Naive thymus-derived CD4-positive, alpha-beta T cell (primary cell): ENCODE results near the gene GLYATL1B. TPM values are rescaled to one million over a fixed set of nuclear protein-coding genes. Genes with fewer than 3 reads are reported as not detected.
"Not testable (repeated sequence)": the region's sequence is repeated elsewhere in the genome, so short reads cannot be mapped to it uniquely, and the experiment has no call there.

Experiments
- ATAC-seq: fragments of 150-1000 bp; cut with Tn5 transposase; 2 replicates; pipeline ENCODE4 v1.10.0; 2021; ENCODE audit warnings: mild to moderate bottlenecking, moderate library complexity
- CTCF ChIA-PET: fragments of 350-600 bp; sonication (Branson Sonifier 250); formaldehyde crosslinking; loops from one replicate; lab custom pipeline; 2021; ENCODE audit warnings: antibody characterized with exemption; lab: Charles Lee
- POLR2A ChIA-PET: fragments of 350-600 bp; sonication (Branson Sonifier 250); formaldehyde crosslinking; loops from one replicate; lab custom pipeline; 2021; ENCODE audit warnings: antibody characterized with exemption, inconsistent platforms; lab: Charles Lee
- DNase-seq, 9 donors: peaks; one replicate each; pipeline versions ENCODE4 v3.0.0 to v3.0.0-alpha.2; 2020 to 2022; ENCODE audit warnings: mixed read lengths in 1 of 9
- H3K27ac ChIP-seq: one replicate; pipeline ENCODE4 v1.7.0; 2013; ENCODE audit warnings: mild to moderate bottlenecking, low read depth, low read length, moderate library complexity
- H3K27me3 ChIP-seq, 2 donors: one replicate each; pipeline ENCODE4 v1.7.0; 2013; ENCODE audit warnings: low read length in 2 of 2, mild to moderate bottlenecking in 2 of 2, moderate library complexity in 2 of 2; ENCODE audit not compliant: control insufficient read depth in 2 of 2, insufficient read depth in 2 of 2
- H3K36me3 ChIP-seq, 3 experiments: 1 replicate in 2 of 3; 2 replicates in 1 of 3; pipeline ENCODE4 v1.7.0; 2013; ENCODE audit warnings: low read length in 3 of 3, mild to moderate bottlenecking in 3 of 3, moderate library complexity in 1 of 3; ENCODE audit not compliant: insufficient read depth in 3 of 3, control insufficient read depth in 2 of 3
- H3K4me1 ChIP-seq, 2 donors: one replicate each; pipeline ENCODE4 v1.7.0; 2013; ENCODE audit warnings: low read length in 2 of 2, mild to moderate bottlenecking in 2 of 2, moderate library complexity in 1 of 2; ENCODE audit not compliant: control insufficient read depth in 2 of 2, insufficient read depth in 2 of 2
- H3K4me3 ChIP-seq: 2 replicates; pipeline ENCODE4 v1.7.0; 2013; ENCODE audit warnings: mild to moderate bottlenecking, low read length
- H3K9me3 ChIP-seq, 3 experiments: 1 replicate in 2 of 3; 2 replicates in 1 of 3; pipeline ENCODE4 v1.7.0; 2013; ENCODE audit warnings: low read length in 3 of 3; ENCODE audit not compliant: control insufficient read depth in 2 of 3
- H3K27ac Mint-ChIP-seq, 9 donors: one replicate each; pipeline ENCODE4 v1.8.0; 2020 to 2022; ENCODE audit warnings: mixed read lengths in 9 of 9, mild to moderate bottlenecking in 8 of 9, moderate library complexity in 5 of 9, inconsistent platforms in 2 of 9
- H3K27me3 Mint-ChIP-seq, 5 donors: one replicate each; pipeline ENCODE4 v1.8.0; 2021 to 2022; ENCODE audit warnings: mixed read lengths in 5 of 5, mild to moderate bottlenecking in 1 of 5
- H3K36me3 Mint-ChIP-seq, 5 donors: one replicate each; pipeline ENCODE4 v1.8.0; 2020 to 2022; ENCODE audit warnings: mixed read lengths in 5 of 5, mild to moderate bottlenecking in 3 of 5, inconsistent platforms in 1 of 5
- H3K4me1 Mint-ChIP-seq, 7 donors: one replicate each; pipeline ENCODE4 v1.8.0; 2020 to 2022; ENCODE audit warnings: mixed read lengths in 7 of 7, mild to moderate bottlenecking in 3 of 7, inconsistent platforms in 1 of 7
- H3K4me3 Mint-ChIP-seq, 10 donors: one replicate each; pipeline ENCODE4 v1.8.0; 2020 to 2022; ENCODE audit warnings: mild to moderate bottlenecking in 10 of 10, mixed read lengths in 10 of 10, moderate library complexity in 6 of 10, inconsistent platforms in 2 of 10
- H3K9me3 Mint-ChIP-seq, 11 donors: one replicate each; pipeline ENCODE4 v1.8.0; 2020 to 2022; ENCODE audit warnings: mixed read lengths in 11 of 11, mild to moderate bottlenecking in 4 of 11, inconsistent platforms in 1 of 11, moderate library complexity in 1 of 11
- intact Hi-C, 2 donors: fragments of 100-400 bp; cut with micrococcal nuclease; formaldehyde crosslinking; loops; one replicate each; pipeline ENCODE4 v1.15.1; 2023
- polyA plus RNA-seq, 2 donors: library from polyadenylated mRNA; unstranded; fragments of 300-500 nt; fragmentation: Illumina TruSeq; gene quantifications; one replicate each; pipeline ENCODE4 v1.2.3, GENCODE V29; 2021
- total RNA-seq, 6 experiments: library from RNA in 5 of 6; stranded (reverse) in 5 of 6; gene quantifications; 1 replicate in 5 of 6; 2 replicates in 1 of 6; pipeline ENCODE4 v1.2.3 and lab custom pipeline; 2021 to 2026

Gene GLYATL1B
- total and polyA plus RNA-seq, 7 experiments from 2014 or later = not detected

DNA sequence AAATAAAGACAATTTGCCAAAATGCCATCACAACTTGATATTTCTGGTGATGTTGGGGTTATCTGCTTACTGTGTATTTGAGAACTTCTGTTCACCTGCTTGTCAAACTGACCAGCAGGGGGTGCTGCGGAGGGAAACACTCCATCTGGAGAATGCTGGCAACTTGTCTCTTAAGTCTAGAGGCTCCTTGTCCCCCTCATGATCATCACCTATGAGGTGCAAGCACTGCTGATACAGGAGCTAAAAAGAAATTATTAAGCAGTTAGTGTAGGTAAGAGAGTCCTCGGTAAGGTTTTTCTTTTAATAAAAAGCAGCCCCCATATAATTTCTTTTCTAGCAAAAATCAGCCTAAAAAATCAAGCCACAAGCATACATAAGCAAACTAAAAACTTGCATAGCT lies 32.7 kb upstream of the GLYATL1B start:
- Histone ChIP-seq H3K27me3 (no peaks in the 10 kb centered on the region), H3K4me1 (no peaks in the 10 kb centered on the region), H3K4me3 (no peak overlapping the region), H3K27ac (no peak overlapping the region), H3K9me3 (no peaks in the 10 kb centered on the region), H3K36me3 (no peaks in the 10 kb centered on the region)
- Mint-ChIP-seq H3K9me3 (no peaks in the 10 kb centered on the region), H3K4me1 (peaks cover 5 to 7% (median 6%) of the 10 kb centered on the region in 7 donors), H3K27ac (no peak overlapping the region), H3K27me3 (peaks cover 2 to 30% (median 11%) of the 10 kb centered on the region in 5 donors), H3K36me3 (no peaks in the 10 kb centered on the region), H3K4me3 (no peak overlapping the region)
- ATAC-seq = peak; percentile 82
- ChIA-PET CTCF (interaction anchor here (3.6 kb wide), 2 partner anchors 82 to 105 kb away, joined by 19 to 31 read pairs; no protein-coding TSS in a partner anchor), POLR2A (interaction anchor here (0.7 kb wide), 1 partner anchor 82 kb away, joined by 3 read pairs; no protein-coding TSS in a partner anchor)
- intact Hi-C loops = loop anchor here (1.0 to 10.0 kb wide), 6 partner anchors 49 to 1309 kb away; partner anchors contain the start of gene SELENOH (in 1 of the 2)
- DNase-seq = peak; percentile 44 to 84 (median 69)

- H3K4me3 ChIP-seq = peak overlapping the region; percentile 57
- Mint-ChIP-seq H3K4me3 (peak overlapping the region; percentile 66 to 87 (median 82)), H3K4me1 (peaks cover 8 to 10% (median 9%) of the 10 kb centered on the region in 7 donors), H3K27me3 (peaks cover 29 to 49% (median 38%) of the 10 kb centered on the region in 5 donors), H3K27ac (peak overlapping the region in 1 of 9 donors; percentile 37)
- not testable (repeated sequence) for H3K9me3 ChIP-seq, H3K27me3 ChIP-seq, H3K9me3 Mint-ChIP-seq, H3K4me1 ChIP-seq, H3K36me3 ChIP-seq, H3K27ac ChIP-seq, H3K36me3 Mint-ChIP-seq
- ATAC-seq (peak; percentile 96), DNase-seq (peak; percentile 61 to 90 (median 77))
- intact Hi-C loops = loop anchor here (1.0 to 10.0 kb wide), 5 partner anchors 84 to 1314 kb away; partner anchors contain the start of genes FAM111A (in 1 of the 2) and SELENOH (in 1 of the 2)
- ChIA-PET POLR2A (interaction anchor here (0.7 kb wide), 1 partner anchor 86 kb away, joined by 4 read pairs; no protein-coding TSS in a partner anchor), CTCF (interaction anchor here (0.6 to 1.8 kb wide), 7 partner anchors 8 to 1419 kb away, joined by 3 to 8 read pairs (median 4); no protein-coding TSS in a partner anchor)
These were observed 27.7 kb upstream of the GLYATL1B start for GRCh38 chr11:59058120-59059033.

- ATAC-seq, POLR2A ChIA-PET, H3K9me3 ChIP-seq, H3K27me3 ChIP-seq, H3K27ac ChIP-seq, H3K4me3 ChIP-seq, H3K9me3 Mint-ChIP-seq, H3K4me3 Mint-ChIP-seq, H3K36me3 Mint-ChIP-seq, H3K36me3 ChIP-seq, DNase-seq, H3K27ac Mint-ChIP-seq, intact Hi-C loops, H3K4me1 ChIP-seq: not testable (repeated sequence)
- peaks cover 8 to 10% (median 9%) of the 10 kb centered on the region in 7 donors for H3K4me1 Mint-ChIP-seq
- CTCF ChIA-PET = interaction anchor here (0.6 kb wide), 1 partner anchor 98 kb away, joined by 3 read pairs; no protein-coding TSS in a partner anchor
- peaks cover 42 to 56% (median 49%) of the 10 kb centered on the region in 5 donors for H3K27me3 Mint-ChIP-seq
These were observed 26.0 kb upstream of the GLYATL1B start for GRCh38 chr11:59060096-59060495.

GRCh38 chr11:59062602-59063529 lies 23.2 kb upstream of the GLYATL1B start:
- Histone ChIP-seq H3K36me3 (no peaks in the 10 kb centered on the region), H3K27me3 (peaks cover 0 to 2% of the 10 kb centered on the region in 2 donors), H3K27ac (no peak overlapping the region), H3K9me3 (no peaks in the 10 kb centered on the region), H3K4me1 (no peaks in the 10 kb centered on the region), H3K4me3 (no peak overlapping the region)
- intact Hi-C loops = no loop called here
- ChIA-PET CTCF (no interaction called here), POLR2A (no interaction called here)
- Mint-ChIP-seq H3K27me3 (peaks cover 47 to 60% (median 55%) of the 10 kb centered on the region in 5 donors), H3K27ac (no peak overlapping the region), H3K4me3 (no peak overlapping the region), H3K9me3 (no peaks in the 10 kb centered on the region), H3K4me1 (peaks cover 7 to 9% (median 8%) of the 10 kb centered on the region in 7 donors), H3K36me3 (no peaks in the 10 kb centered on the region)
- ATAC-seq = no peak
- no peak for DNase-seq

DNA sequence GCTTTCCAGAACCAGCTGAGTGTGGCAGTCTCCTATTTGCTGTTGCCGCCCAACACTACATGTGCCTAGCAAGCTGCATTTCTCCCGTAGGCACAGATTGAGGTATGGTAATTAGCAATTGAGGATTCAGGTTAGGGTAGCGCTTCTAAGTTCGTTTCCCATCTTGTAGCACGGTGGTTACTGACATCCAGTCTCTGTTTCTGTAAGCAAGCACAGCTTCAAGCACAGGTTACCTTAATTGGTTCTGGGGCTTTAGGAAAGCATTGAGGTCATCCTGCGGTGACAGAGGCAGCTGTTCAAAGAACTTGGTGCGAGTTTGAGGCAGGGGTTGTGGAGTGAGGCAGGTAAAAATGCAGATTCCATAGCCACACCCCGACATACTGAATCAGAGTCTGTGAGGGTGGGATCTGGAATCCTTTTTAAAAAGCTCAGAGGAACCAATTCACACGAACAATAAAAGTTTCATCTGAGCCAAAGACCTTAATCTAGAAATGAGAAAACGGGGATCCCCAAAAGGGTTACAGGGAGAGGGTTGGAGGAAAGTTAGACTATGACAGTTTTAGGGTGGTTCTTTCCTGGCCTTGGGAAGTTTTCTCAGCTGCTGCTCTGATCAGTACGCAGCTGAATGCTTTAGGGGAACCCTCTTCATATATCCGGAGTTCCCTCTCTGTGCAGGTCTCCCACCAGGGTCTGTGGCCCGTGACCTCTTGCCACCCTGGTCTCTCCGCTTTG lies 21.9 kb upstream of the GLYATL1B start:
- CTCF ChIA-PET, H3K4me3 Mint-ChIP-seq, H3K9me3 Mint-ChIP-seq: not testable (repeated sequence)

More for the DNA sequence above, 21.9 kb upstream of the GLYATL1B start:
- H3K36me3 ChIP-seq, ATAC-seq, H3K36me3 Mint-ChIP-seq, H3K27ac ChIP-seq, H3K27me3 ChIP-seq, H3K4me1 ChIP-seq, intact Hi-C loops, H3K4me1 Mint-ChIP-seq, H3K9me3 ChIP-seq, H3K27ac Mint-ChIP-seq, DNase-seq, POLR2A ChIA-PET, H3K4me3 ChIP-seq: not testable (repeated sequence)
- peaks cover 45 to 59% (median 51%) of the 10 kb centered on the region in 5 donors for H3K27me3 Mint-ChIP-seq
